Mucosa of rectum (tissue), 2 donors: ENCODE measurements around the gene ATG9B.

Experiments
- H3K27ac ChIP-seq, 2 donors: one replicate each; pipeline ENCODE4 v1.7.0; 2013; ENCODE audit warnings: inconsistent platforms in 2 of 2, low read depth in 2 of 2, low read length in 2 of 2
- H3K27me3 ChIP-seq, 2 donors: one replicate each; pipeline ENCODE4 v1.7.0; 2013; ENCODE audit warnings: low read length in 2 of 2; ENCODE audit not compliant: control insufficient read depth in 2 of 2, insufficient read depth in 2 of 2
- H3K36me3 ChIP-seq, 2 donors: one replicate each; pipeline ENCODE4 v1.7.0; 2013; ENCODE audit warnings: low read length in 2 of 2; ENCODE audit not compliant: control insufficient read depth in 2 of 2, insufficient read depth in 2 of 2
- H3K4me1 ChIP-seq, 2 donors: one replicate each; pipeline ENCODE4 v1.7.0; 2013; ENCODE audit warnings: low read length in 2 of 2, mild to moderate bottlenecking in 1 of 2; ENCODE audit not compliant: control insufficient read depth in 2 of 2, insufficient read depth in 2 of 2
- H3K4me3 ChIP-seq, 2 donors: one replicate each; pipeline ENCODE4 v1.7.0; 2013; ENCODE audit warnings: low read length in 2 of 2
- H3K9ac ChIP-seq, 2 donors: one replicate each; pipeline ENCODE4 v1.7.0; 2013; ENCODE audit warnings: low read length in 2 of 2, low read depth in 1 of 2, mild to moderate bottlenecking in 1 of 2
- H3K9me3 ChIP-seq, 2 donors: one replicate each; pipeline ENCODE4 v1.7.0; 2013; ENCODE audit warnings: low read length in 2 of 2; ENCODE audit not compliant: control insufficient read depth in 2 of 2
- donor health status: healthy.
- donor health status: Normal muscosa, but diverticular disease.

The ATG9B gene

DNA sequence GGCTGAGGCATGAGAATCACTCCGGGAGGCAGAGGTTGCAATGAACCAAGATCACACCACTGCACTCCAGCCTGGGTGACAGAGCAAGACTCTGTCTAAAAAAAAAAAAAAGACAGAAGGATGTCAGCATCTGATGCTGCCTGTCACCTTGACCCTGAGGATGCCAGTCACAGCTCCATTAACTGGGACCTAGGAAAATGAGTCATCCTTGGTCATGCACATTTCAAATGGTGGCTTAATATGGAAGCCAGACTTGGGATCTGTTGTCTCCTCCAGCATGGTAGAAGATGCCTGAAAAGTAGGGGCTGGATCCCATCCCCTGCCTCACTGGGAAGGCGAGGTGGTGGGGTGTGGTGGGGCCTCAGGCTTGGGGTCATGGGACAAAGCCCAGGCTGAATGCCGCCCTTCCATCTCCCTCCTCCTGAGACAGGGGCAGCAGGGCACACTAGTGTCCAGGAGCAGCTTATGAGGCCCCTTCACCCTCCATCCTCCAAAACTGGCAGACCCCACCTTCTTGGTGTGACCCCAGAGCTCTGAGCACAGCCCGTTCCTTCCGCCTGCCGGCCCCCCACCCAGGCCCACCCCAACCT lies 32.1 kb downstream of the ATG9B start:
- no peaks in the 10 kb centered on the region for H3K9me3 ChIP-seq
- H3K4me1 ChIP-seq: peaks cover 2 to 8% of the 10 kb centered on the region in 2 donors
- H3K4me3 ChIP-seq: no peak overlapping the region
- no peaks in the 10 kb centered on the region for H3K27me3 ChIP-seq
- H3K9ac ChIP-seq: no peak overlapping the region
- H3K36me3 ChIP-seq: no peaks in the 10 kb centered on the region
- no peak overlapping the region for H3K27ac ChIP-seq

DNA sequence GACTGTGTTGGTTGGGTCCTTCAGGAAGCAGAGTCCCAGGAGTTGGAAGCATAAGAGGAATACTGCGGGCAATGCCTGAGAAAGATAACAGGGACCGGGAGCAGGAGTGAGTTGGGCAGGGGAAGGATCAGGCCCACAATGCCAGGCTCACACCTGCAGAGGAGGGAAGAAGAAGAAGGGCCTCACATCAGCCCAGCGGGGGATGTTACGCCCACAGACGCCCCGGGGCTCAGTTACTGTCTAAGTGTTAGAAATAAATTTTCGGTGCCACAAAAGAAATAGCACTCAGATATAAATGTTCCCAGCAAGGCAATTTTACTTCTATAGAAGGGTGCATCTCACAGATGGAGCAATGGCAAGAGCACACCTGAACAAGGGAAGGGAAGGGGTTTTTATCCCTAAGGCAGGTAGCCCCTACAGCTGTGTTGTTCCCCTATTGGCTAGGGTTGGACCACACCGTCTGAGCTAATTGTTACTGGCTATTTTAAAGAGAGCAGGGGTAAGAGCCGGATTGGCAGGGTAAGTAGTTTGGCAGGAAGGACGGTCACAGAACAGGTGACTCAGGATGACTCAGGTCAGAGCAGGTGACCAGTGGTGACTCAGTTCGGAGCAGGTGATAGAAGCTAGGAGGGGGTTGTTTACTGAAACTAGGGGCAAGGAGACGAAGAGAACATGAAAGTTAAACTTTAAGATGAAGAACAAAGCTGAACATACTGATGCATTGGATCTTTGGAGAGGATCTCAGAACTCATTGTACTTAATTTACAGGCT lies 33.7 kb downstream of the ATG9B start, which contains the start of gene NOS3:
NOS3 (plus strand) TSS at position 602 of the 771 bp plus-strand sequence. CDS start 2,787 bp downstream, outside the sequence.
- no peak within 1 kb of the TSS for H3K27ac ChIP-seq
- H3K36me3 ChIP-seq: no peaks in the 10 kb centered on the region
- H3K4me3 ChIP-seq: no peak within 1 kb of the TSS
- peaks cover 2 to 8% of the 10 kb centered on the region in 2 donors for H3K4me1 ChIP-seq
- no peak within 1 kb of the TSS for H3K9ac ChIP-seq
- peaks cover 0 to 8% of the 10 kb centered on the region in 2 donors for H3K27me3 ChIP-seq
- no peaks in the 10 kb centered on the region for H3K9me3 ChIP-seq

DNA sequence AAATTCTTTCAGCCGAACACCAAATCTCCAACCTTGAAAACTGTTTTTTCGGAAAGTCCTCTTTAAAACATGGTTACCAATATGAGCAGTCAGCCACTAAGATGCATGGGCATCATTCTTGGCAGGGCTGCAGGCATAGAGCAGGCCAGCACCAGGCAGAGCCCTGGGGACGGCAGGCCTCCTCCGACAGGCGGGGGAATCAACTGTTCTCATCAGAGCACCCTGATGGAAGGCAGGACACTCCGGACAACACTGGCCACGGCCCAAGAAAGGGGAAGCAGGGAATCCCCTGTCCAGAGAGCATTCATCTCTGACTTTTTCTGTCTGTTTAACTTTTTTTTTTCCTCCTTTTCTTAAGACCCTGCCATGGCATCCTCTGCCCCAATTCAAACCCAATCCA lies 34.8 kb downstream of the ATG9B start:
- Histone ChIP-seq H3K9ac (no peak overlapping the region), H3K4me3 (no peak overlapping the region), H3K36me3 (no peaks in the 10 kb centered on the region), H3K9me3 (no peaks in the 10 kb centered on the region), H3K27ac (peak overlapping the region in 1 of 2 donors; percentile 48), H3K4me1 (peaks cover 2 to 8% of the 10 kb centered on the region in 2 donors), H3K27me3 (peaks cover 0 to 8% of the 10 kb centered on the region in 2 donors)

DNA sequence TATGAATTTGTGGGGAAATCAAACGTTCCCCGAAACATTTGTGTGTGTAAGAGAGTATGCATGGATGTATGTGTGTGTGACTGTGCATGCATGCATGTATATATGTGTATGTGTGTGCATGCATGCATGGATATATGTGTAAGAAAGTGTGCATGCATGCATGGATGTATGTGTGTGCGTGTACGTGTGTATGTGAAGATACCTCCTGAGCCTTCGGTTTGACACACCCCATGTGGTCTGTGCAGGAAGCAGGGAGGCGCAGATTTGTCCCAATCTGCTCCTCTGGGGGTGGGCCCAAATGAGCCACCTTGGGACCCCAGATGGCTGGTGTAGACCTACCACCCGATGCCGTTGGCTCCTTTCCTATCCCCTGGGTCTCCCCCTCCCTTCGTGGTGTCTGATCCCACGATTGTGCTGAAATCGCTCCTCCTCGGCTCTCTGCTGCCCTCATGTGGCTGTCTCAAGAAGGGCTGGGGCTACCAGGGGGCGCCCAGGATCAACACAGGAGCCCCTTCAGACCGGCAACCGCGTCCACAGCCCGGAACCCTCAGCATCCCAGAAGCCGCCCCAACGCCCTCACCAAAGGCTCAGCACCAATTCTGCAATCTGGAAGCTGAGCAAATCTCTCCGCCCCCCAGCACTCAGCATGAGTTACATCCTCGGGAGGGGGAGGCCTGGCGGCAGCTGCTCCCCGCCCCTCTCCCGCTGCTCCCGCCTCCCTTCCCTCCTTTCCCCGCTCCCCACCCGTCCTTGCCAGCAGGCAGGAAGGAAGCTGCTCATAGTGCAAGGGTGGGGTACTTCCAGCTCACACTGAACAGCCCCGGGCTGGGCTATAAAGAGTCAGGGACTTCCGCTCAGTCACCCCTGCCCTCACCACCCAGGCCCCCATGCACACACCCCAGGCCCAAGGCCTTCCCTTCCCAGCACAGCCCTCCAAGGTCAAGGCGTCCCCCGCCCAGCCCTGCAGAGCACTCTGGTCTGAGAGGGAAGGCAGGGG lies 35.8 kb downstream of the ATG9B start:
- Histone ChIP-seq H3K27me3 (peaks cover 0 to 10% of the 10 kb centered on the region in 2 donors), H3K4me3 (no peak overlapping the region), H3K4me1 (peaks cover 2 to 8% of the 10 kb centered on the region in 2 donors), H3K9me3 (no peaks in the 10 kb centered on the region), H3K9ac (no peak overlapping the region), H3K27ac (peak overlapping the region in 1 of 2 donors; percentile 48), H3K36me3 (no peaks in the 10 kb centered on the region)

DNA sequence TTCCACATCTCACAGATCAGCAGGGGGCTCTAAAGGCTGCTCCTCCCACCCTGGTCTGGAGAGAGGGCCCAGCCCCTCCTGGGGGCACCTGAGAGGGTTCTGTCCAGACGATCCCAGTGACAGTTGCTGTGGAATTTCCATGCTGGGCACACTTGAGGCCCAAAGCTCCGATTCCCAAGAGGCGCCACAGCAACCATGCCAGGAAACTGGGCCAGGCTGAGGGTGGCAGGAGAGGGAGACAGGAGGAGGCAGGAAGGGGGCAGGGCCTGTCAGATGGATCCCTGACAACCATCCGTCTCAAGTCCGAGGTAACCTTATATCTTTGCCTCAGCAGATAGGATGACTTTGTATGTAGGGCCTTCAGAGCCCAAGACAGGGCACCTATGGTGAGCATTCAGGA lies 37.7 kb downstream of the ATG9B start:
- H3K27me3 ChIP-seq: peaks cover 0 to 15% of the 10 kb centered on the region in 2 donors
- H3K9me3 ChIP-seq: no peaks in the 10 kb centered on the region
- H3K4me1 ChIP-seq: peaks cover 2 to 8% of the 10 kb centered on the region in 2 donors

DNA sequence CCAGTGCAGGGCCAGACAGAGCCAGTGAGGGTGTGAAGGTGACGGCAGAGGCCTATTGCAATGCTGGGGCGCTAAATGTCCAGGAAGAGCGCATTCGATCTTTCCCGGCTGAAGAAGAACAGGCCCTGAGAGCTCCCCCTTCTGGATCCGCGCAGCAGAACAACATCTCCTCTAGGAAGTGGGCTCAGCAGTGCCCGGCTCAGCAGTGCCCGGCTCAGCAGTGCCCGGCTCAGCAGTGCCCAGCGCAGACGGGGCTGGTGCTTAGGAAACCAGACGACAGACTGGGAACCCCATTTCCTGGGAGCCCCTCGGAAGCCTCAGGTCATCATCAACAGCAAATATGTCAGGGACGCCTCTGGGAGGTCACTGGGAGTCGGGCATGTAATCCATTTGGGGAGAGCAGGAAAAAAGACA lies 38.2 kb downstream of the ATG9B start:
- no peaks in the 10 kb centered on the region for H3K36me3 ChIP-seq
- H3K4me3 ChIP-seq: no peak overlapping the region
- no peak overlapping the region for H3K27ac ChIP-seq
- H3K9me3 ChIP-seq: no peaks in the 10 kb centered on the region
- H3K27me3 ChIP-seq: peaks cover 0 to 15% of the 10 kb centered on the region in 2 donors
- H3K4me1 ChIP-seq: peaks cover 2 to 8% of the 10 kb centered on the region in 2 donors
- H3K9ac ChIP-seq: no peak overlapping the region

More for the DNA sequence above, 37.7 kb downstream of the ATG9B start:
- no peaks in the 10 kb centered on the region for H3K36me3 ChIP-seq
- no peak overlapping the region for H3K27ac ChIP-seq
- no peak overlapping the region for H3K4me3 ChIP-seq
- no peak overlapping the region for H3K9ac ChIP-seq

DNA sequence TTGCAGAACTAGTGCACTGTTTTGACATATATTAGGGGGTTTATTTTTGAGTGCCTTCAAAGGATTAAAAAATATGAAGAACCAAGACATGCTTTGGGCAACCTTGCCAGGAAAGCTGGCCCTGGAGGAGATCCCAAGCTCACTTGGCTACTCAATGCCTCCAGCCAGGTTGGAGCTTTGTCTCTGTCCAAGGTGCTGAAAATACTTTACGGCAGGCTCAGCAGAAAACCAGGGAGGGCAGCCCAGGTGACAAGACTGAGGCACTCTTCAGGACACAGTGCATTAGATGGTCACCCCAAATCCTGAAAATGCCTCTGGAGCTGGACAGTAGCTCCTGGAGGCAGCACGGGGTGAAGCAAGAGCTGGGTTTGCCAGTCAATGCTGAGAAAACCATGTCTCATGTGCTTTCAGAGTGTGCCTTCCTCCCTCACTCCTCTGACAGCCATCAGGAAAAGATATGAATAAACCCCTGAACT lies 40.4 kb downstream of the ATG9B start:
- H3K36me3 ChIP-seq: no peaks in the 10 kb centered on the region
- no peaks in the 10 kb centered on the region for H3K9me3 ChIP-seq
- H3K27me3 ChIP-seq: peaks cover 11 to 24% of the 10 kb centered on the region in 2 donors
- H3K4me3 ChIP-seq: no peak overlapping the region
- H3K27ac ChIP-seq: no peak overlapping the region
- no peak overlapping the region for H3K9ac ChIP-seq
- peaks cover 2 to 8% of the 10 kb centered on the region in 2 donors for H3K4me1 ChIP-seq

DNA sequence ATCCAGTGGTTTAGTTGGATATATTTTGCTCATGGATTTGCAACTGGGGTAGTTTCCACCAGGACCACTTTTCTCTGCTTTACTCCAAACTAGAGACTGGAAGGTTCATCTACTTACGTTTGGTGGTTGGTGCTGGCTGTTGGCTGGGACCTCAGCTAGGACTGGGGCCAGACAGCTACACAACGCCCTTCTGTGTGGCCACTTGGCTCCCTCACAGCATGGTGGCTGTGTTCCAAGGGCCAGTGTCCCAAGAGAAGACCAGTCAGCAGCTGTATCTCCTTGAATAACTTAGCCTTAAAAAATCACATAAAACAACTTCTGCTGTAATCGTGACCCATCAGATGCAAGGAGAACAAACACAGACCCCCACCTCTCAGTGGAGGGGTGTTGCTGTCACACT lies 41.9 kb downstream of the ATG9B start:
- Histone ChIP-seq H3K9me3 (no peaks in the 10 kb centered on the region), H3K27me3 (peaks cover 16 to 25% of the 10 kb centered on the region in 2 donors), H3K9ac (no peak overlapping the region), H3K27ac (no peak overlapping the region), H3K36me3 (no peaks in the 10 kb centered on the region), H3K4me3 (no peak overlapping the region), H3K4me1 (peaks cover 2 to 3% of the 10 kb centered on the region in 2 donors)

DNA sequence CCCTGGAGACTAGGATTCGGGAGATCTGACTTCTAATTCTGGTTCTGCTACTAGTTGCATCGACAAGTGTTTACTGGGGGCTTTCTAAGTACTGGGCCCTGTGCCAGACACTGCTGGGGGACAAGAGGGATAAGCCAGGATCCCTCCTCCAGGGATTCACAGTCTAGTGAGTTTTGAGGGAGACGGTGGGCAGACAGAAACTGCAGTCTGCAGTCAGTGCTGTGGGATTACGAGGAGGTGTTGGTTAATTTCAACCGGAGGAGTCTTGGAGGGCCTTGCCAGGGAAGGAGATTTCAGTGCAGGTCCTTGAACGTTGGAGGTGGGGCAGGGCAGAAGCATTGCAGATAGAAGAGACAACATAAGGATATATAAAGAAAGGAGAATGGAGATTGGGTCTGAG lies 42.6 kb downstream of the ATG9B start:
- Histone ChIP-seq H3K27ac (no peak overlapping the region), H3K9me3 (no peaks in the 10 kb centered on the region), H3K4me3 (no peak overlapping the region), H3K9ac (no peak overlapping the region), H3K27me3 (peaks cover 23 to 30% of the 10 kb centered on the region in 2 donors), H3K36me3 (no peaks in the 10 kb centered on the region), H3K4me1 (peaks cover 2 to 9% of the 10 kb centered on the region in 2 donors)
